ENCODE measurements around the gene ST6GALNAC1. TPM values are rescaled to one million over a fixed set of nuclear protein-coding genes. Genes with fewer than 3 reads are reported as not detected.

Gene ST6GALNAC1
- total and polyA plus RNA-seq, 2 of the 4 experiments (the other 2 are of a cell fraction) = not detected

- no peak for TF ChIP-seq MAZ (IDR thresholded peaks at IDR 0.05; ENCODE audit: borderline replicate concordance, low read depth, low read length)
These were observed 24.4 kb upstream of the ST6GALNAC1 start (continued) for GRCh38 chr17:76667786-76668453.

GRCh38 chr17:76667491-76667755 lies 23.9 kb upstream of the ST6GALNAC1 start:
- Histone ChIP-seq H2BK20ac (ENCODE audit: low read depth, low read length) (peak overlapping the region; percentile 44; the same call in 1 of the 2 replicates), H3K4me2 (ENCODE audit: low read depth, low read length) (no peak overlapping the region), H2AFZ (replicated peaks; ENCODE audit: low read length, poor library complexity) (peak overlapping the region; percentile 9), H3K4me3 (ENCODE audit: insufficient read depth, low read depth, low read length) (no peak overlapping the region), H2BK120ac (ENCODE audit: low read depth, low read length) (no peak overlapping the region; the same call in 1 of the 2 replicates), H3K27ac (ENCODE audit: insufficient read depth, low read length) (peak overlapping the region; percentile 10; the same call in 1 of the 2 replicates), H3K18ac (ENCODE audit: low read depth, low read length) (no peak overlapping the region), H3K9me3 (ENCODE audit: control insufficient read depth, insufficient read depth, low read length) (no peaks in the 10 kb centered on the region), H2AK9ac (replicated peaks; ENCODE audit: low read depth, low read length, poor library complexity) (no peak overlapping the region), H3K23ac (ENCODE audit: low read depth, low read length) (no peak overlapping the region), H2BK5ac (ENCODE audit: low read depth, low read length, poor library complexity, severe bottlenecking) (peak overlapping the region; percentile 8), H3K4me1 (ENCODE audit: control insufficient read depth, insufficient read depth, low read length) (peaks cover 17% of the 10 kb centered on the region), H4K8ac (ENCODE audit: low read depth in 2 of 2, low read length in 2 of 2) (peak overlapping the region; percentile 36 to 56; a peak in 2 of 4 replicates), H4K91ac (ENCODE audit: insufficient read depth, low read depth, low read length) (peak overlapping the region; percentile 84), H3K36me3 (ENCODE audit: control insufficient read depth, insufficient read depth, low read length) (no peaks in the 10 kb centered on the region), H3K9ac (ENCODE audit: low read depth, low read length) (no peak overlapping the region), H2AK5ac (ENCODE audit: low read depth, low read length) (peak overlapping the region; percentile 79), H3K4ac (ENCODE audit: low read depth, low read length) (peak overlapping the region; percentile 36; the same call in 1 of the 2 replicates), H3K9me1 (ENCODE audit: insufficient read depth, low read length) (peaks cover 12% of the 10 kb centered on the region), H3K14ac (replicated peaks; ENCODE audit: low read depth, low read length) (0 out of 2 replicates have a peak overlapping the region, but pooled peaks have one; percentile 1), H4K20me1 (ENCODE audit: insufficient read depth, low read length) (no peaks in the 10 kb centered on the region), H3K79me1 (ENCODE audit: low read depth in 1 of 2, low read length in 2 of 2) (peaks cover 0 to 10% of the 10 kb centered on the region in 2 experiments; a peak in 2 of 4 replicates), H3K27me3 (ENCODE audit: control insufficient read depth, insufficient read depth, low read length) (no peaks in the 10 kb centered on the region; the same call in 1 of the 2 replicates), H3K56ac (ENCODE audit: extremely low read depth, insufficient read depth, low read length) (no peak overlapping the region), H4K5ac (ENCODE audit: low read depth, low read length) (peak overlapping the region; percentile 41), H2BK15ac (ENCODE audit: low read depth, low read length) (peak overlapping the region; percentile 33; the same call in 1 of the 3 replicates)
- intact Hi-C loops (cut with micrococcal nuclease) (no loop called here), in situ Hi-C loops (cut with MboI; ENCODE audit: low sequenced_read_pairs) (no loop called here), dilution Hi-C loops (cut with HindIII; ENCODE audit: low sequenced_read_pairs, unreplicated experiment) (no loop called here)
- no peak for TF ChIP-seq CTCF (conservative IDR thresholded peaks at IDR 0.05; ENCODE audit: low read depth, low read length)
- TF ChIP-seq SMC3 (IDR thresholded peaks at IDR 0.05; ENCODE audit: low read depth, low read length) = no peak
- TF ChIP-seq MAZ (IDR thresholded peaks at IDR 0.05; ENCODE audit: borderline replicate concordance, low read depth, low read length) = no peak
- no peak for TF ChIP-seq USF2 (IDR thresholded peaks at IDR 0.05; ENCODE audit: low read depth, low read length)
- no peak for TF ChIP-seq MXI1 (IDR thresholded peaks at IDR 0.05; ENCODE audit: borderline replicate concordance, low read depth, low read length)
- TF ChIP-seq BHLHE40 (IDR thresholded peaks at IDR 0.05; ENCODE audit: low read depth, low read length) = no peak
- TF ChIP-seq RFX5 (IDR thresholded peaks at IDR 0.05; ENCODE audit: low read depth, low read length) = no peak
- no peak for TF ChIP-seq NFE2L2 (IDR thresholded peaks at IDR 0.05; ENCODE audit: low read depth, low read length)
- TF ChIP-seq FOS (IDR thresholded peaks at IDR 0.05; ENCODE audit: low read depth, low read length) = no peak
- no peak for TF ChIP-seq POLR2A (IDR thresholded peaks at IDR 0.05; ENCODE audit: low read depth, low read length)
- no peak for TF ChIP-seq ELK1 (IDR thresholded peaks at IDR 0.05; ENCODE audit: borderline replicate concordance, low read depth, low read length)
- TF ChIP-seq CHD1 (IDR thresholded peaks at IDR 0.05; ENCODE audit: low read depth, low read length) = no peak
- ATAC-seq (ENCODE audit: low read depth) = no peak
- BruUV-seq (replicated peaks) = no TSS peak
- POLR2A ChIA-PET (ENCODE audit: unreplicated experiment) = interaction anchor here (0.5 kb wide), 1 partner anchor 49 kb away, joined by 3 read pairs; no protein-coding TSS in a partner anchor
- CTCF ChIA-PET = interaction anchor here (0.7 kb wide), 1 partner anchor 14 kb away, joined by 4 read pairs; no protein-coding TSS in a partner anchor
- no CpG with 5 or more reads among the region's 2 CpGs for WGBS, 2 experiments (ENCODE audit: extremely low coverage in 2 of 2, insufficient read length in 1 of 2)
- DNase-seq = no peak
